ENCODE measurements around the gene MCTP2. TPM values are rescaled to one million over a fixed set of nuclear protein-coding genes. Genes with fewer than 3 reads are reported as not detected.

The MCTP2 gene
- total RNA-seq, 1 experiment from 2014 or later: 0.15 TPM

DNA sequence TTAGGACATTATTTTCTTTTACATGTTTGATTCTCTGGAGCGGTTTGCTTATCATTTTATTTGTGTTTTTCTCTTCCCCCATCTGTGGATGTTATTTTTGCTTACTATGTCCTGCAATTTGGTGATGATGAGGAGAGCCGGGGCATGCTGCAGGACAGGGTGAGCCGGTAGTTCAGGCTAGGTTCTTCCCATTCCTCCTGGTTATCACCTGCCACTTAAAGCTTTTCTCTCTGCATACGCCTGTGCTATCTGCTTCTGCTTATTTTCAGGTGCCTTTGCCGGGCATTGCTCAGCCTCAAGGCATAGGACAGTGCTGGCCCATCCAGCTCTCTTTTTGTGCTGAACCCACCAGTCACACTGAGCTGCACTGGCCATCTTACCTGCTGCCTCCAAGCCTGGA is 85.8 kb downstream of the MCTP2 start:
- H3K27me3 ChIP-seq (ENCODE audit: control insufficient read depth, insufficient read depth, low read length): no peaks in the 10 kb centered on the region
- no peak overlapping the region for H3K27ac ChIP-seq (ENCODE audit: low read length)
- TF ChIP-seq SIN3A (IDR thresholded peaks at IDR 0.05; ENCODE audit: borderline replicate concordance, insufficient read depth, low read depth, low read length) (no peak), TCF7L2 (IDR thresholded peaks at IDR 0.05; ENCODE audit: low read depth, low read length) (no peak), POLR2AphosphoS5 (IDR thresholded peaks at IDR 0.05; ENCODE audit: low read depth, low read length) (no peak)
- TF ChIP-seq, protein P1, sequence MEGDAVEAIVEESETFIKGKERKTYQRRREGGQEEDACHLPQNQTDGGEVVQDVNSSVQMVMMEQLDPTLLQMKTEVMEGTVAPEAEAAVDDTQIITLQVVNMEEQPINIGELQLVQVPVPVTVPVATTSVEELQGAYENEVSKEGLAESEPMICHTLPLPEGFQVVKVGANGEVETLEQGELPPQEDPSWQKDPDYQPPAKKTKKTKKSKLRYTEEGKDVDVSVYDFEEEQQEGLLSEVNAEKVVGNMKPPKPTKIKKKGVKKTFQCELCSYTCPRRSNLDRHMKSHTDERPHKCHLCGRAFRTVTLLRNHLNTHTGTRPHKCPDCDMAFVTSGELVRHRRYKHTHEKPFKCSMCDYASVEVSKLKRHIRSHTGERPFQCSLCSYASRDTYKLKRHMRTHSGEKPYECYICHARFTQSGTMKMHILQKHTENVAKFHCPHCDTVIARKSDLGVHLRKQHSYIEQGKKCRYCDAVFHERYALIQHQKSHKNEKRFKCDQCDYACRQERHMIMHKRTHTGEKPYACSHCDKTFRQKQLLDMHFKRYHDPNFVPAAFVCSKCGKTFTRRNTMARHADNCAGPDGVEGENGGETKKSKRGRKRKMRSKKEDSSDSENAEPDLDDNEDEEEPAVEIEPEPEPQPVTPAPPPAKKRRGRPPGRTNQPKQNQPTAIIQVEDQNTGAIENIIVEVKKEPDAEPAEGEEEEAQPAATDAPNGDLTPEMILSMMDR (IDR thresholded peaks at IDR 0.05): no peak
- TF ChIP-seq, protein P2, sequence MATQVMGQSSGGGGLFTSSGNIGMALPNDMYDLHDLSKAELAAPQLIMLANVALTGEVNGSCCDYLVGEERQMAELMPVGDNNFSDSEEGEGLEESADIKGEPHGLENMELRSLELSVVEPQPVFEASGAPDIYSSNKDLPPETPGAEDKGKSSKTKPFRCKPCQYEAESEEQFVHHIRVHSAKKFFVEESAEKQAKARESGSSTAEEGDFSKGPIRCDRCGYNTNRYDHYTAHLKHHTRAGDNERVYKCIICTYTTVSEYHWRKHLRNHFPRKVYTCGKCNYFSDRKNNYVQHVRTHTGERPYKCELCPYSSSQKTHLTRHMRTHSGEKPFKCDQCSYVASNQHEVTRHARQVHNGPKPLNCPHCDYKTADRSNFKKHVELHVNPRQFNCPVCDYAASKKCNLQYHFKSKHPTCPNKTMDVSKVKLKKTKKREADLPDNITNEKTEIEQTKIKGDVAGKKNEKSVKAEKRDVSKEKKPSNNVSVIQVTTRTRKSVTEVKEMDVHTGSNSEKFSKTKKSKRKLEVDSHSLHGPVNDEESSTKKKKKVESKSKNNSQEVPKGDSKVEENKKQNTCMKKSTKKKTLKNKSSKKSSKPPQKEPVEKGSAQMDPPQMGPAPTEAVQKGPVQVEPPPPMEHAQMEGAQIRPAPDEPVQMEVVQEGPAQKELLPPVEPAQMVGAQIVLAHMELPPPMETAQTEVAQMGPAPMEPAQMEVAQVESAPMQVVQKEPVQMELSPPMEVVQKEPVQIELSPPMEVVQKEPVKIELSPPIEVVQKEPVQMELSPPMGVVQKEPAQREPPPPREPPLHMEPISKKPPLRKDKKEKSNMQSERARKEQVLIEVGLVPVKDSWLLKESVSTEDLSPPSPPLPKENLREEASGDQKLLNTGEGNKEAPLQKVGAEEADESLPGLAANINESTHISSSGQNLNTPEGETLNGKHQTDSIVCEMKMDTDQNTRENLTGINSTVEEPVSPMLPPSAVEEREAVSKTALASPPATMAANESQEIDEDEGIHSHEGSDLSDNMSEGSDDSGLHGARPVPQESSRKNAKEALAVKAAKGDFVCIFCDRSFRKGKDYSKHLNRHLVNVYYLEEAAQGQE (IDR thresholded peaks at IDR 0.05; ENCODE audit: insufficient read depth in 1 of 2, low read depth in 2 of 2, low read length in 1 of 2): no peak
- ATAC-seq (no peak), DNase-seq (ENCODE audit: low read depth, low spot score) (no peak)
- no peaks in the 10 kb centered on the region for H3K4me1 ChIP-seq (ENCODE audit: control insufficient read depth, insufficient read depth, low read length)
- in situ Hi-C loops (cut with HindIII; ENCODE audit: low pct_unique_long_range_greater_than_20kb, low sequenced_read_pairs) (no loop called here), intact Hi-C loops (cut with micrococcal nuclease; ENCODE audit: unreplicated experiment) (no loop called here)
- no TSS peak for BruUV-seq (replicated peaks)
- H3K9me3 ChIP-seq (ENCODE audit: control insufficient read depth, insufficient read depth, low read depth, low read length): no peaks in the 10 kb centered on the region
- no peaks in the 10 kb centered on the region for H3K36me3 ChIP-seq (ENCODE audit: control insufficient read depth, insufficient read depth, low read length)
- POLR2A ChIA-PET: no interaction called here
- CTCF ChIA-PET: no interaction called here
- H3K4me3 ChIP-seq (ENCODE audit: low read depth in 2 of 2, low read length in 2 of 2): no peak overlapping the region

DNA sequence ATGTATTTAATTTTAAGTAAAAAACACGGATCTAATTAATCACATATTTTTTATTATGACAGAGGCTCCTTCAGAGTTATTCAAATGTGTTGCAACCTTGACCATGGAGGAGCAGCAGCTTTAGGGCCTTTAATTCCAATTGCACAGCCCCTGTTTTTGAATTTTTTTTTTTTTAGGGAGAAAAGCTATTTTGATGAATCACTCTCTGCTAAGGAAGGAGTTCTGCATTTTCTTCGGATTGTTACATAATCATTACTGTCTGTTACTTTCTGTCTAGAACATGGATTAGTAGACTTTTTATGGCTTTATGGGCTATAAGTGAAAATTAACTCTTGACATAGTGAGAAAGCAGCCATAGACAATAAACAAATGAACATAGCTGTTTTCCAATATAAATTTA is 90.8 kb downstream of the MCTP2 start:
- DNase-seq (ENCODE audit: low read depth, low spot score): no peak
- in situ Hi-C loops (cut with HindIII; ENCODE audit: low pct_unique_long_range_greater_than_20kb, low sequenced_read_pairs) (no loop called here), intact Hi-C loops (cut with micrococcal nuclease; ENCODE audit: unreplicated experiment) (loop anchor here (10.0 kb wide), 1 partner anchor 1287 kb away; no protein-coding TSS in a partner anchor)
- BruUV-seq (replicated peaks): no TSS peak
- no peaks in the 10 kb centered on the region for H3K36me3 ChIP-seq (ENCODE audit: control insufficient read depth, insufficient read depth, low read length)
- TF ChIP-seq TCF7L2 (IDR thresholded peaks at IDR 0.05; ENCODE audit: low read depth, low read length): no peak
- POLR2A ChIA-PET: no interaction called here
- no peaks in the 10 kb centered on the region for H3K9me3 ChIP-seq (ENCODE audit: control insufficient read depth, insufficient read depth, low read depth, low read length)
- CTCF ChIA-PET: no interaction called here
- H3K27ac ChIP-seq (ENCODE audit: low read length): no peak overlapping the region
- ATAC-seq: no peak
- no peaks in the 10 kb centered on the region for H3K27me3 ChIP-seq (ENCODE audit: control insufficient read depth, insufficient read depth, low read length)
- H3K4me3 ChIP-seq (ENCODE audit: low read depth in 2 of 2, low read length in 2 of 2): no peak overlapping the region
- H3K4me1 ChIP-seq (ENCODE audit: control insufficient read depth, insufficient read depth, low read length): no peaks in the 10 kb centered on the region

DNA sequence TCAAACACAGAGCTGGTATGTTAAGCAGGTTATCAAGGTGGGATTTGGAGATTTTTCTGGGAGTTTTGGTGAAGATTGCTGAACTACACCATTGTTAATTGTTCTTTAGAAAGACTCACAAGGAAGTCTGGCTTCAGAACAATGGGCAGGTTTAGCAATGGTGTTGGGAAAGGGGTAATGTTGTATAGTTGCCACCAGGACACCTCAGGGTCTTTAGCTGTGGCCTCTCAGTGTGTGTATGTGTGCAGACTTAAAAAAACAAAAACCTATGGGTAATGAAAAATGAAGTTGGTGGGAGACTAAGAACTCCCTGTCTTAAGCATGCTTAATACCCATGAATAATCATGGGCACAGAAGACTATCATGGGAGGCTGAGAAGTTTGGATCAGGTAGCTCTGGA is 91.7 kb downstream of the MCTP2 start:
- intact Hi-C loops (cut with micrococcal nuclease; ENCODE audit: unreplicated experiment) (loop anchor here (10.0 kb wide), 1 partner anchor 1288 kb away; no protein-coding TSS in a partner anchor), in situ Hi-C loops (cut with HindIII; ENCODE audit: low pct_unique_long_range_greater_than_20kb, low sequenced_read_pairs) (no loop called here)
- no TSS peak for BruUV-seq (replicated peaks)
- POLR2A ChIA-PET: no interaction called here
- DNase-seq (ENCODE audit: low read depth, low spot score) (no peak), ATAC-seq (no peak)
- CTCF ChIA-PET: interaction anchor here (0.6 to 2.9 kb wide), 3 partner anchors 159 to 1293 kb away, joined by 5 to 8 read pairs (median 7); no protein-coding TSS in a partner anchor
- no peak for TF ChIP-seq SIN3A (IDR thresholded peaks at IDR 0.05; ENCODE audit: borderline replicate concordance, insufficient read depth, low read depth, low read length)
- no peak for TF ChIP-seq POLR2AphosphoS5 (IDR thresholded peaks at IDR 0.05; ENCODE audit: low read depth, low read length)
- TF ChIP-seq TCF7L2 (IDR thresholded peaks at IDR 0.05; ENCODE audit: low read depth, low read length): no peak
- TF ChIP-seq, protein P1 (IDR thresholded peaks at IDR 0.05): no peak
- TF ChIP-seq, protein P2 (IDR thresholded peaks at IDR 0.05; ENCODE audit: insufficient read depth in 1 of 2, low read depth in 2 of 2, low read length in 1 of 2): no peak
- Histone ChIP-seq H3K27ac (ENCODE audit: low read length) (no peak overlapping the region), H3K4me3 (ENCODE audit: low read depth in 2 of 2, low read length in 2 of 2) (no peak overlapping the region), H3K27me3 (ENCODE audit: control insufficient read depth, insufficient read depth, low read length) (no peaks in the 10 kb centered on the region), H3K36me3 (ENCODE audit: control insufficient read depth, insufficient read depth, low read length) (no peaks in the 10 kb centered on the region), H3K9me3 (ENCODE audit: control insufficient read depth, insufficient read depth, low read depth, low read length) (no peaks in the 10 kb centered on the region), H3K4me1 (ENCODE audit: control insufficient read depth, insufficient read depth, low read length) (no peaks in the 10 kb centered on the region)

Data from Panc1 (cell line).